ENCODE results near the gene ZC3H12C. TPM values are rescaled to one million over a fixed set of nuclear protein-coding genes. Genes with fewer than 3 reads are reported as not detected.

The ZC3H12C gene
- total and polyA plus RNA-seq, 10 of the 15 experiments (the other 5 are each of a cell fraction or from before 2014, with no cell fraction given): 0.31 to 31.0 (median 3.7) TPM

- no peak for FAIRE-seq
- in situ Hi-C loops (cut with MboI): no loop called here
- SMC1A ChIA-PET (ENCODE audit: uncharacterized antibody, unreplicated experiment): interaction anchor here (0.6 to 1.6 kb wide), 5 partner anchors 11 to 213 kb away, joined by 3 to 4 read pairs (median 3); no protein-coding TSS in a partner anchor
- no TSS peak for BruUV-seq (replicated peaks)
- peaks cover 3 to 15% of the 10 kb centered on the region in 2 experiments; a peak in 3 of 4 replicates for H3K36me3 ChIP-seq (ENCODE audit: control insufficient read depth in 2 of 2, insufficient read depth in 2 of 2, low read length in 1 of 2)
- no peak overlapping the region for H2AFZ ChIP-seq (ENCODE audit: control insufficient read depth, low read depth, low read length)
- RAD21 ChIA-PET (ENCODE audit: unreplicated experiment): no interaction called here
- H3K79me2 ChIP-seq (ENCODE audit: control insufficient read depth, insufficient read depth, low read length): no peaks in the 10 kb centered on the region
- no peak for ATAC-seq
- TF ChIP-seq POLR2AphosphoS5 (IDR thresholded peaks at IDR 0.05; ENCODE audit: low read length) (no peak), KDM1A (IDR thresholded peaks at IDR 0.05; ENCODE audit: borderline replicate concordance) (no peak), BCL11A (IDR thresholded peaks at IDR 0.05; ENCODE audit: low read depth, low read length) (no peak), ZNF217 (IDR thresholded peaks at IDR 0.05) (no peak), BACH1 (IDR thresholded peaks at IDR 0.05; ENCODE audit: borderline replicate concordance) (no peak), ETV6 (conservative IDR thresholded peaks at IDR 0.05 in 1 of 2, IDR thresholded peaks at IDR 0.05 in 1 of 2; ENCODE audit: borderline replicate concordance in 1 of 2, low read depth in 1 of 2) (no peak), ESRRA (IDR thresholded peaks at IDR 0.05; ENCODE audit: low read length) (no peak), E2F4 (IDR thresholded peaks at IDR 0.05; ENCODE audit: low read depth, low read length) (no peak), GABPA (IDR thresholded peaks at IDR 0.05; ENCODE audit: low read depth) (no peak), SMAD5 (IDR thresholded peaks at IDR 0.05; ENCODE audit: low read depth) (no peak), NFXL1 (IDR thresholded peaks at IDR 0.05; ENCODE audit: borderline replicate concordance) (no peak), DPF2 (IDR thresholded peaks at IDR 0.05) (no peak), USF1 (IDR thresholded peaks at IDR 0.05; ENCODE audit: borderline replicate concordance, extremely low read length, insufficient read depth, low read depth, low read length) (no peak)
- TF ChIP-seq, protein P1, sequence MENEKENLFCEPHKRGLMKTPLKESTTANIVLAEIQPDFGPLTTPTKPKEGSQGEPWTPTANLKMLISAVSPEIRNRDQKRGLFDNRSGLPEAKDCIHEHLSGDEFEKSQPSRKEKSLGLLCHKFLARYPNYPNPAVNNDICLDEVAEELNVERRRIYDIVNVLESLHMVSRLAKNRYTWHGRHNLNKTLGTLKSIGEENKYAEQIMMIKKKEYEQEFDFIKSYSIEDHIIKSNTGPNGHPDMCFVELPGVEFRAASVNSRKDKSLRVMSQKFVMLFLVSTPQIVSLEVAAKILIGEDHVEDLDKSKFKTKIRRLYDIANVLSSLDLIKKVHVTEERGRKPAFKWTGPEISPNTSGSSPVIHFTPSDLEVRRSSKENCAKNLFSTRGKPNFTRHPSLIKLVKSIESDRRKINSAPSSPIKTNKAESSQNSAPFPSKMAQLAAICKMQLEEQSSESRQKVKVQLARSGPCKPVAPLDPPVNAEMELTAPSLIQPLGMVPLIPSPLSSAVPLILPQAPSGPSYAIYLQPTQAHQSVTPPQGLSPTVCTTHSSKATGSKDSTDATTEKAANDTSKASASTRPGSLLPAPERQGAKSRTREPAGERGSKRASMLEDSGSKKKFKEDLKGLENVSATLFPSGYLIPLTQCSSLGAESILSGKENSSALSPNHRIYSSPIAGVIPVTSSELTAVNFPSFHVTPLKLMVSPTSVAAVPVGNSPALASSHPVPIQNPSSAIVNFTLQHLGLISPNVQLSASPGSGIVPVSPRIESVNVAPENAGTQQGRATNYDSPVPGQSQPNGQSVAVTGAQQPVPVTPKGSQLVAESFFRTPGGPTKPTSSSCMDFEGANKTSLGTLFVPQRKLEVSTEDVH (IDR thresholded peaks at IDR 0.05; ENCODE audit: low read depth, partially characterized antibody): no peak
- TF ChIP-seq, protein P2, sequence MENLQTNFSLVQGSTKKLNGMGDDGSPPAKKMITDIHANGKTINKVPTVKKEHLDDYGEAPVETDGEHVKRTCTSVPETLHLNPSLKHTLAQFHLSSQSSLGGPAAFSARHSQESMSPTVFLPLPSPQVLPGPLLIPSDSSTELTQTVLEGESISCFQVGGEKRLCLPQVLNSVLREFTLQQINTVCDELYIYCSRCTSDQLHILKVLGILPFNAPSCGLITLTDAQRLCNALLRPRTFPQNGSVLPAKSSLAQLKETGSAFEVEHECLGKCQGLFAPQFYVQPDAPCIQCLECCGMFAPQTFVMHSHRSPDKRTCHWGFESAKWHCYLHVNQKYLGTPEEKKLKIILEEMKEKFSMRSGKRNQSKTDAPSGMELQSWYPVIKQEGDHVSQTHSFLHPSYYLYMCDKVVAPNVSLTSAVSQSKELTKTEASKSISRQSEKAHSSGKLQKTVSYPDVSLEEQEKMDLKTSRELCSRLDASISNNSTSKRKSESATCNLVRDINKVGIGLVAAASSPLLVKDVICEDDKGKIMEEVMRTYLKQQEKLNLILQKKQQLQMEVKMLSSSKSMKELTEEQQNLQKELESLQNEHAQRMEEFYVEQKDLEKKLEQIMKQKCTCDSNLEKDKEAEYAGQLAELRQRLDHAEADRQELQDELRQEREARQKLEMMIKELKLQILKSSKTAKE (IDR thresholded peaks at IDR 0.05; ENCODE audit: low read depth, poor library complexity, severe bottlenecking): no peak
- CTCF ChIA-PET: interaction anchor here (0.6 to 2.0 kb wide), 7 partner anchors 9 to 1070 kb away, joined by 3 to 5 read pairs (median 3); no protein-coding TSS in a partner anchor
- WGBS (ENCODE audit: insufficient coverage, insufficient replicate concordance, low lambda C conversion rate, missing lambda C conversion rate): 80% methylated on average over 3 of the region's 3 CpGs
- H3K4me2 ChIP-seq (ENCODE audit: control insufficient read depth, insufficient read depth): no peak overlapping the region
- H4K20me1 ChIP-seq (ENCODE audit: control insufficient read depth, insufficient read depth): peaks cover 2% of the 10 kb centered on the region; the same call in 1 of the 2 replicates
- intact Hi-C loops (cut with micrococcal nuclease; ENCODE audit: unreplicated experiment): no loop called here
- no peak for DNase-seq (ENCODE audit: low read depth, low spot score)
- no peak overlapping the region for H3K27ac ChIP-seq (ENCODE audit: control insufficient read depth, insufficient read depth)
- H3K4me1 ChIP-seq (ENCODE audit: control insufficient read depth, insufficient read depth, low read length): no peaks in the 10 kb centered on the region
- no peak overlapping the region for H3K9ac ChIP-seq (ENCODE audit: control insufficient read depth, insufficient read depth, low read length)
- H3K27me3 ChIP-seq (replicated peaks in 1 of 2; ENCODE audit: control insufficient read depth in 2 of 2, insufficient read depth in 2 of 2, low read length in 1 of 2): no peaks in the 10 kb centered on the region
- H3K4me3 ChIP-seq: no peak overlapping the region
- POLR2A ChIA-PET: interaction anchor here (2.1 kb wide), 1 partner anchor 10 kb away, joined by 5 read pairs; no protein-coding TSS in a partner anchor
- H3K9me3 ChIP-seq (replicated peaks; ENCODE audit: control insufficient read depth, insufficient read depth, low read length): no peaks in the 10 kb centered on the region
Observed at GRCh38 chr11:110160016-110160415, 66.8 kb downstream of the ZC3H12C start.
